GM21737 (cell line): ENCODE measurements around the gene DNAJA2.
"Not testable (repeated sequence)": the region's sequence is repeated elsewhere in the genome, so short reads cannot be mapped to it uniquely, and the experiment has no call there.

Source experiments
- ATAC-seq: cut with Tn5 transposase; IDR thresholded peaks from one replicate; pipeline ENCODE4 v1.9.1; 2021; ENCODE audit warnings: mild to moderate bottlenecking, moderate library complexity; ENCODE audit not compliant: unreplicated experiment

The DNAJA2 gene

DNA sequence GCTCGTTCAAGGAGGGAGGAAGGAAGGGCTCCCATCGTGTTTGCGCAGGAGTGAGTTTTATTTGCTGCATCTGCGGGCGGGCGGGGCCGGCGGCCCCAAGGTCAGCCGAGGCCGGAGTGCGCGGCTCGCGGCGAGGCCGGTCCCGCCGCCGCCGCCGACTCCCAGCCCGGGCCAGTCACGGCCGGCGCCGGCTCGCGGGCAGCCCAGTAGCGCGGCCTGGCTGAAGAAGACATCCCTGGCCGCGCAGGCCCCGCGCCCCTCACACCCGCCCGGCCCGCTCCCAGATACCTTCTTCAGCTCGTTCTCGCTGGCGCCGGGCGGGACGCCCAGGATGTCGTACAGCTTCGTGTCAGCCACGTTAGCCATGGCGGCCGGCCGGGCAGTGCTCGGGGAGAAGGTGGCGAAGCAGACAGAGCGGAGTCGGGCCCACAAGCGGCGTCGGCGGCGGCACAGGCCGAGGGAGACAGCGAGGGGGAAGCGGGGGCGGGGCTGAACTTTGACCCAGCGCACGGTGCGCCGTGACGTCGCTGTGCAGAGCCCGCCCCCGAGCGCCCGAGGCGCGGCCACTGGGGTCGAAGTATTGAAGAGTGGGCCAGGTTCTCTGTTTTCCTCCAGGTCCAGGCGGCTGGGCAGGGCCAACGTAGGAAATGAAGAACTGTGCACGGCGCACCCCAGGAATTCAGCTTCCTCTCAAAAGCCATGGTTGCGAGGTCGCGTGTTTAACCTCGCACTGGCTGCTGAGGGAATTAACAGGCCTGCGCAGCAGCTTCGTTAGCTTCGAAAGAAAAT lies at the start of gene DNAJA2:
Gene DNAJA2 (minus strand): TSS at position 468 of the 789 bp plus-strand sequence. CDS start 102 bp downstream, at position 366.
- ATAC-seq = peak; percentile 84

DNA sequence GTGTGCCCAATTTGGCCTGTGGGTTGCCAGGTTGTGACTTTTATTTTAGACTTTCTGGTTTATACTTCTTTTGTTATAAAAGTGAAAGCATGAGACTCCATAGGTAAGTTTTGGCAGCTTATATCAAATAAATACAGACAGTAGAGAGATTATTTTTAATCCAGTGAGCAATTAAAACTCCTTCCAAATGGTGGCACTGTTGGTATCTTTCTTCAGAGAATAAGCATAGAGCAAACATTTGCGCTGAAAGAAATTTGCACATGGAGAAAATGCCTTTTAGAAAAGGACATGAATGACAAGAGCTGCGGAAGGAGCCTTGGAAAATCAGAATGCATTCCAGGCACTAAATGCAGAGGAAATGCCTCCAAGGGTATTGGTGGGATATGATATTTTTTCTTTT lies 46.1 kb upstream of the DNAJA2 start:
- ATAC-seq = no peak

DNA sequence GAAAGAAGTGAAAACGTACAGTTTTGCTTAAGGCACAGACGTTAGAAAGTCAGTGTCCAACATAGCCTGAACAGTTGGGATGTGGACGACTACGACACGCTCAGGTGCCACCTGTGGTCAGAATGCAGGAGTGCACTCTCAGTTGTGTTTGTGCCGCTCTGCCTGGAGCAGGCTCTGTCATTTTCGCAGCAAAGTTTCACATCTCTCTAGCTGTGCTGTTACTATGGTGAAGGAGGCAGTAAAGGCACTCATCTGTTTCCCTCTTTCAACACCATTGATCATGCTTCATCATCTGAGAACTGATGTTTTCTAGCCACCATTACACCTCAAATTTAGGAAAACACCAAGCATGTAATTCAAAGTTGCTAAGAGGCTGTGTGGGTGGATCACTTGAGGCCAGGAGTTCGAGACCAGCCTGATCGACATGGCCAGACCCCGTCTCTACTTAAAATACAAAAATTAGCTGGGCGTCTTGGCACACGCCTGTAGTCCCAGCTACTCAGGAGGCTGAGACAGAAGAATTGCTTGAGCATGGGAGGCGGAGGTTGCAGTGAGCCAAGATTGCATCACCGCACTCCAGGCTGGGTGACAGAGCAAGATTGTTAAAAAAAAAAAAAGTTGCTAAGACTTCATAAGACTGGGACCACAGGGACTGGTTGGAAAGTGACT lies 44.9 kb upstream of the DNAJA2 start:
- ATAC-seq = peak; percentile 97

DNA sequence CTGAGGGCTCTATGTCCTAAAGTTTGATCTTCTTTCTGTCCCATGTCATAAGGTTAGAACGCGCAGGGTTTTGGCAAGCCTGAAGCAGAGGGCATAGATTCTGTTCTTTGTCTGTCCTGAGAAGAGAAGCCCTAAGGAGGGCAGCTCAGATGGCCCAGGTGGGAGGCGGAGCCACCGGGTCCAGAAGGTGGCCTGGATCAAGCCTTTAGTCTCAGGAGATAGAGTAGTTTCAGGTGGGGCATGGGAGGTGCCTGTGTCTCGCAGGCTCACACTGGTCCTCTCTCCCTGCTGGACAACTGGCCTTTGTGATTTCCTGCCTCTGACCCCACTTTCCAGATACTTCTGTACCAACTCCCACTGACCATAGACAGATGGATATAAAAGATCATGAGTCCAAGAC lies 44.2 kb upstream of the DNAJA2 start:
- no peak for ATAC-seq

DNA sequence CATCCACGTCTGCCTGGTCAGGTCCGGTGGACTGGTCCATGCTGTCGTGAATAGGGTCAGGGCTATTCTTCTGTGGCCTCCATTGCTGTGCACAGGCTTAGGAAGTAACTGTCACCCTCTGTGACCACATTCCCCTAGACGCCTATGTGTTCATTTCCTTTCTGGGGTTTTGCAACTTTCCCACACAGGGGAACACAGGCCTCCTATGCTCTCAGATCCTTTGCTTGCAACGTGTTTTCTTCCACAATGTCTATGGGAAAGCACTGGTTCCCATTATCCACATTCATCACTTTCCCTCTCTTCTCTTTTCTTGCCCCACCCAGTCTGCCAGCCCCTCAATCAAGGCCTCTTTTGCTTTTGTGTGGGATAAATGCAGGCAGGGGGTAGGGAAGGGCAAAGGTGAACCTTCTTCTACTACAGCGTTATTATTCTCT lies 43.2 kb upstream of the DNAJA2 start:
- peak; percentile 50 for ATAC-seq

DNA sequence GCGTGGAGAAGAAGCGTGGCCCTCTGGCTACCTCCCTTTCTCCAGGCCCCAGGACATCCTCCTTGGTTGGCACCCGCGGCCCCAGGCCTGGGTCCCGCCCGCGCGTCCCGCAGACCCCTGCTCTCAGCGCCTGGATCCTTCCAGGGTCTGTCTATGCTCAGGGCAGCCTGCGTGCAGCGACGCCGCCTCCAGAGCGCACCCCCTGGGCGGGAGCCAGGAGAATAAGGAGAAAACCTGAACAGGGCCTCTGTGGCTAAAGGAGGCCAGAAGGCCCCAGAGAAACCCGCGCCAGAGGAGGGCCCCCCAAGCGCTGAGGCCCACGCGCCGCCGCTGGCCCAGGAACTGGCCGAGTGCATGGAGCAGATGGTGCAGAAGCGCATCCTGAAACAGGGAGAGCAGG lies 40.4 kb upstream of the DNAJA2 start:
- ATAC-seq = no peak

DNA sequence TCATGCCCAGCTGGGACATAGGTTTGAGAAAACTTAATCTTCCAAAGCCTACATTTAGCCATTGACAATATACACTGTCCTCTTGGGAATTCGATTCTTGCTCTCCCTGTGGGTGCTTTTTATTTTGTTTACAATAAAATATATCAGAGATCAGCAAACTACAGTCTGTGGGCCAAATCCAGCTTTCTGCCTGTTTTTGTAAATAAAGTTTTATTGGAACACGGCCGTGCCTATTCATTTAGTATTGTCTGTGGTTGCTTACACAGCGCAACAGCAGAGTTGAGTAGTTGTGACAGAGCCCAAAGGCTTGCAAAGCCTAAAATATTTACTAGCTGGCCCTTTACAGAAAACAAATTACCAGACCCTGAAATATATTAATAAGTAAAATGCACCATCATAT lies 39.7 kb upstream of the DNAJA2 start:
- no peak for ATAC-seq

DNA sequence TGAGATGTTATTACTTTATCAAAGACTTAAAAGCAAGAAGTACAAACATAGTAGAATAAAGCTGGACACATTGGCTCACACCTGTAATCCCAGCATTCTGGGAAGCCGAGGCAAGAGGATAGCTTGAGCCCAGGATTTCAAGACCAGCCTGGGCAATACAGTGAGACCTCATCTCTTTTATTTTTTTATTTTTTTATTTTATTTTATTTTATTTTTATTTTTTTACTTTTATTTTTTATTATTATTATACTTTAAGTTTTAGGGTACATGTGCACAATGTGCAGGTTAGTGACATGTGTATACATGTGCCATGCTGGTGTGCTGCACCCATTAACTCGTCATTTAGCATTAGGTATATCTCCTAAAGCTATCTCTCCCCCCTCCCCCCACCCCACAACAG lies 37.3 kb upstream of the DNAJA2 start:
- ATAC-seq = not testable (repeated sequence)

DNA sequence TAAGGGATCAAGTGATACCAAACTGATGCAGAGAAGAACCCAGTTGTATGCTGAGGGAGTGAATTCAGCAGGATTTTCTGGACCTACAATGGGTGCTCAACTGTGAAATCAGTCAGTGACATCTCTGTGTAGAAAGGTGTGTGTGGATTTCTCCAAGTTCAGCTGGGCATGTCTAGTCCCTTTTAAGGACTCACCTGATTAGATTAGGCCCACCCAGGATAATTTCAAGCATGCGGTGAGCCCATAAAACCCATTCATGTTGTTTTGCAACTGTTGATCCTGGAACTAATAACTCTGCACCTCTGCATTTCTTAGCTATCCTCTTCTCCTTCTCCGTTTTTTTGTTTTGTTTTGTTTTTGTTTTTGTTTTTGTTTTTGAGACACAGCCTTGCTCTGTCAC lies 35.1 kb upstream of the DNAJA2 start:
- no peak for ATAC-seq

DNA sequence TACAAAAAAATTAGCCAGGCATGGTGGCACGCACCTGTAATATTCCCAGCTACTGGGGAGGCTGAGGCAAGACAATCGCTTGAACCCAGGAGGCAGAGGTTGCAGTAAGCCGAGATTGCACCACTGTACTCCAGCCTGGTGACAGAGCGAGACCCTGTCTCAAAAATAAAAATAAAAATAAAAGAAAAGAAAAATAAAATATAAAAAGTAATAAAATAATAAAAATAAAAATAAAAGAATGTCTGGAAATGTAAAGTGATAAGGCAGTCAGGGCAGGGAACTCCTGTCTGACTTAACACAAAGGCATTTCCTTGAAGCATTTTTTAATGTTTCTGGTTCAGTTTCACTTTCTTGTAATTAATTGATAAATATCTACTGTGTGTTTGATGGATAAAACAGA lies 34.7 kb upstream of the DNAJA2 start:
- ATAC-seq = no peak

DNA sequence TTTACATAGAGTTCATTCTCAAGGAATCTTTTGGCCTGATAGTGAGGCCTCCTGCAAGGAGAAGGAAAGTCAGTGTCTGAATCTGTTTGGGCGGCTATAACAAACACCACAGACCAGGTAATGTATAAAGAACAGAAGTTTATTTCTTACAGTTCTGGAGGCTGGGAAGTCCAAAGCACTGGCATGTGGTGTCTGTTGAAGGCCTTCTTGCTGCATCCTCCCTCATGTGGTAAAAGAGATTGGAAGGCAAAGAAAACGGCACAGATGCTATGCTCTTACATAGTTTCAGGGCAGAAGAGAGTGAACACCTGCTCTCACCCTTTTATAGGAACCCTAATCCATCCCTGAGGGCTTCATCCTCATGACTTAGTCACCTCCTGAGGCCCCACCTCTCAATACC lies 31.2 kb upstream of the DNAJA2 start:
- ATAC-seq = no peak

DNA sequence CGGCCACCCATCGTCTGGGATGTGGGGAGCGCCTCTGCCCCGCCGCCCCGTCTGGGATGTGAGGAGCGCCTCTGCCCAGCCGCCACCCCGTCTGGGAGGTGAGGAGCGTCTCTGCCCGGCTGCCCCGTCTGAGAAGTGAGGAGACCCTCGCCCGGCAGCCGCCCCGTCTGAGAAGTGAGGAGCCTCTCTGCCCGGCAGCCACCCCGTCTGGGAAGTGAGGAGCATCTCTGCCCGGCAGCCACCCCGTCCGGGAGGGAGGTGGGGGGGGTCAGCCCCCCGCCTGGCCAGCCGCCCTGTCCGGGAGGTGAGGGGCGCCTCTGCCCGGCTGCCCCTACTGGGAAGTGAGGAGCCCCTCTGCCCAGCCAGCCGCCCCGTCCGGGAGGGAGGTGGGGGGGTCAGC lies 26.6 kb upstream of the DNAJA2 start:
- not testable (repeated sequence) for ATAC-seq

DNA sequence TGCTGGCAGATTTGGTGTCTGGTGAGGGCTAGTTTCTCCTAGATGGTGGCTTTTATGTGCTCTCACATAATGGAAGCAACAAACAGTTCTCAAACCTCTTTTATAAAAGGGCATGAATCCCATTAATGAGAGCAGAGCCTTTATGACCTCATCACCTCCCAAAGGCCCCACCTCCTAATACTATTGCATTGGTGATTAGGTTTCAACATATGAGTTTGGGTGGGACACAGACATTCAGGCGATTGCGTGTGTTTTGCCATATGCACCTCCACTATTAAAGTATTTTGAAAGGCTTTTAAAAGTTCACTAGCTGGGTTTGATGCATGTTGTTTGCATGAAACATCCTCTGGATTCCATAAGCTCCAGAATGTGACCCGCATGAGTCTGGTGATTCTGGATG lies 24.4 kb upstream of the DNAJA2 start:
- ATAC-seq = no peak

DNA sequence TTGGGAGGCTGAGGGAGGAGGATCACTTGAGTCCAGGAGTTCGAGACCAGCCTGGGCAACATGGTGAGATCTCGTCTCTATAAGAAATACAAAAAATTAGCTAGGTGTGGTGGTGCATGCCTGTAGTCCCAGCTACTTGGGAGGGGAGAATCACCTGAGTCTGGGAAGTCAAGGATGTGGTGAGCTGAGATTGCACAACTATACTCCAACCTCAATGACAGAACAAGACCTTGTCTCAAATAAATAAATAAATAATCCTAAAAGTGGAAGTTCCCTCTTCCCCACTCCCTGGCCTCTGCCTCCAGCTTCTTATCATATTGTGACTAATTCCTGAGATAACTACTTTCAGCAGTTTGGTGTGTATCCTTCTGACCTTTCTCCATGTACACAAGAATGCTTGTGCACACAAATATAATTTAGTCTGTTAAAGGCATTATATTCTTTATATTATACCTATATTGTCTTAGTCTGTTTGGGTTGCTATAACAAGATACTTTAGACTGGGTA lies 23.5 kb upstream of the DNAJA2 start:
- ATAC-seq = no peak

DNA sequence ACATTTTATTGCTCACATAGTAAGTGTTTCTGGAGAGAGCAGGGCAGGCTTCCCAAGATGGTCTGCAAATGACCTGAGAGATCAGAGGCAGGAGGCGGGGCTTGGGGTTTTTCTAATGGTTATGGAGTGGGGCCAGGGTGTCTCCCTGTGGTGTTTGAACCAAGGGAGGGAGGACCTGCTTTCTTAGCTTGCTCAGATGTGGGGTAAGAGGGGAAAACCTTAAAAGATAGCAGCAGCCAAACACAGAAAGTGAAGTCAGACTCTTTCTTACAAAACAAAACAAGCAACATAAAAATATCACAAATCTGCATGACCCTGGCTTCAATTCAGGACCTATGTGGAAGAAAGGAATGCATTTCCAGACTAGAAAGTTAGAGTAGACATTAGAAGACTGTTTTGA lies 22.9 kb upstream of the DNAJA2 start:
- ATAC-seq = no peak

DNA sequence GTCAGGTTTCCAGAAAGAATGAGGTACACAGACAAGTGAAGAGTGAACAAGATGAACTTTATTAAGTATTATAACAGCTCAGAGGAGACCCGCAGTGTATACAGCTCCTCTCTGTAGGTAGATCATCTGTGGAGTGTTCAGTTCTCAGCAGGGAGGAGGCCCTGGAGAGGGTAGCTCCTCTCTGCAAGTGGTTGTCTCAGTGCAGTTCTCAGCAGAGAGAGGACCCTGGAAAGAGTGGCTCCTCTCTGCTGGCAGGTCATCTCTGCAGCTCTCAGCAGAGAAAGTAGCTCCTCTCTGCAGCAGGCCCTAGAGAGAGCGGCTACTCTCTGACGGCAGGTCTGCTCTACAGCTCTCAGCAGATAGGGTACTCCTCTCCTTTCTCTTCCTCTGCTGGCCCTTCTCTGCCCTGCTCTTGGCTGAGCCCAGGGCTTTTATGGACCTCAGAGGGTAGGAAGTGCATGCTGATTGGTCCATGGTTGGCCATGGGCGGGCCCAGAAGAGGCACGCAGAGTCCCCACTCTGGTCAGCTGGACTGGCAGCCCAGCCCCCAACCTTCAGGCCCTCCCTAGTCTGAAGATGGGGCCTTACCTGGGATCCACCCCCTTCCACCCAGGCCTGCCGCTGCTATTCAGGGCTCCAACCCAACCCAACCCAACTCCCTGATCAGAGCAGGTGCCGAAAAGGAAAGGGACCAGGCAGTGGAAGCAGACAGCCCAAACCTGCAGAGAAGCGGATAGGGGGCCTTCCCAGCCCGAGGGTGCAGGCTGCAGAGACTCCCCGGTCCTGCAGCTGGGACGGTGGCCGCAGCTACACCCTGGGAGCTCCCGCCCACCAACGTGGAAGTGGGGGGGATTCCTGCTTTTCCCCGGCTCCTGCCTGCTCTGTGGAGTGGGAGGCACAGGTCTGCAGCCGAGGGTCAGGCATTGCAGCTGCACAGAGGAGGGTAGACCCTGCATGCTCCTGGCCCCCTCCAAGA lies 18.5 kb upstream of the DNAJA2 start:
- ATAC-seq = no peak

DNA sequence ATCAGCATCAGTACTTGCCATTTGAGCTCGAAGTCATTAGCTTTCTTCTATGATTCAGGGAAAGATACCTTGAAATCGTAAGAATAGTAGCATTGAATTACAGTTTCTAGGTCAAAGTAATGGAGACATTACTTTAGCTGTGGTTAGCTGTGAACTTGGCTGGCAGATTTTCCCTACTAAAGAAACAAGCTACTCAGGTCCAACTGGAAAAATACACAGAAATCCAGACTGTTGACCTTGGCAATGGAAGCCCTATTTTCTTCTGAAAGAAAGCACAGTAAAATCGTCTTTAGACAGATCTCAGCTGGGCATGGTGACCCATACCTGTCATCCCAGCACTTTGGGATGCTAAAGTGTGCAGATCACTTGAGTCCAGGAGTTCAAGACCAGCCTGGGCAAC lies 13.4 kb upstream of the DNAJA2 start:
- ATAC-seq = no peak

DNA sequence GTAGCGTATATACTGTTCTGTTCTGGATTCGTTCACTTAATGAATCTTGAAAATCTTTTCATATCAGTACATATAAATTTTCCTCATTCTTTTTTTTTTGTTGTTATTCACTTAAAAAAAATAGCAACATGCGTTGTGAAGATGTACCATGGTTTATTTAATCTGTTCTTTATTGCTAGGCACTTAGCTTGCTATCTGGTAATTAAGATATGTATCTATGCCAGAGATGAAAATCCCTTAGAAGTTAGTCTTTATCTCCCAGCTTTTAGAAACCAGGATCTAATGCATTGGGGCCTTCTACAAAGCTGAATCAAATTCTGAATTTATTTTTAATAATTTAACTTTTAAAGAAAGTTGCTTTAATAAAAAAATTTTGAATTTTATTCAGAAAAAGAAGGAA lies 13.0 kb upstream of the DNAJA2 start:
- no peak for ATAC-seq

DNA sequence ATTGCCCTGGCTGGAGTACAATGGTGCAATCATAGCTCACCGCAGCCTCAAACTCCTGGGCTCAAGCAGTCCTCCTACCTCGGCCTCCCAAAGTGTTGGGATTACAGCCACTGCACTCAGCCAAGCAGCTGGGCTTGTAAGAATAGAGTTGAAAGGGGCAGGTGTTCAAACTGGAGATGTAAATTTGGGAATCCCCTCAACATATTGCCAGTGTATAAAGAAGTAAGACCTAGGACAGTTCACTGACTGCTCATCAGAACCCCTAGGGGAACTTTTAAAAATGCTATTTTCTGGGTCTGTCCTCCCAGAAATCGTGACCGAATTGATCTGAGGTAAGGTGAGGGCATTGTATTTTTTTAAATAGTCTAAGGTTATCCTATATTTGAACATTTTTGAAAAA lies 8.9 kb upstream of the DNAJA2 start:
- no peak for ATAC-seq

DNA sequence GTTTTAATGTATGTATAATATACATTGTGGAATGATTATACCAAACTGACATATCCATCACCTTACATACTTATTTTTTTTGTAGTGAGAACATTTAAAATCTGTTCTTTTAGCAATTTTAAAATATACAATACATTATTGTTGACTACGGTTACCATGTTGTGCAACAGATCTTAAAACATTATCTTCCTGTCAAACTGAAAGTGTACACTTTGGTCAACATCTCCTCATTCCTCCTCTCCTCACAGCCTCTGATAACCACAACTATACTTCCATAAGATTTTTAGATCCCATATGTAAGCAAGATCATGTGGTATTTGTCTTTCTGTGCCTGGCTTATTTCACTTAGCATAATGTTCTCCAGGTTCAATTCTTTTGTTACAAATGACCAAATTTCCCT lies 7.5 kb upstream of the DNAJA2 start:
- ATAC-seq = no peak

DNA sequence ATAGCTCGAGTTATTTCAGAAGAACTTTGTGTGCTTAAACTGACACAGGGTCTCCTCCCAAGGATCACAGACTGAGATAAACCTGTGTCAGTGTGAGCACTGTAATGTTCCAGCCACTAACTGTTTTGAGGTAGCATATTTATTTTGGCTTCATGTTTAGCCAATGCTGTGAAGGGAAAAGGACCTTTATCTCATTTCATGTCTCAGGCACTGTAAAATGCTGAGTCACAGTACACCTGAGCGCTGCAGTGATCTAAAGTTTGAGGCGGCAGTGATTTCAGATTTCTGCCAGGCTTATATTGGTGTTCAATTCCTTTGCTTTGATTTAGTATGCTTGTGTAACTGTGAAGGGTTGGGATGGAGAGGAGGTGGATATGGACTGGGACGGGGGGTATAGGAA lies 3.1 kb upstream of the DNAJA2 start:
- ATAC-seq = no peak
